ENCODE results near the gene OR5B12.
"Not testable (repeated sequence)": the region's sequence is repeated elsewhere in the genome, so short reads cannot be mapped to it uniquely, and the experiment has no call there.

The OR5B12 gene

DNA sequence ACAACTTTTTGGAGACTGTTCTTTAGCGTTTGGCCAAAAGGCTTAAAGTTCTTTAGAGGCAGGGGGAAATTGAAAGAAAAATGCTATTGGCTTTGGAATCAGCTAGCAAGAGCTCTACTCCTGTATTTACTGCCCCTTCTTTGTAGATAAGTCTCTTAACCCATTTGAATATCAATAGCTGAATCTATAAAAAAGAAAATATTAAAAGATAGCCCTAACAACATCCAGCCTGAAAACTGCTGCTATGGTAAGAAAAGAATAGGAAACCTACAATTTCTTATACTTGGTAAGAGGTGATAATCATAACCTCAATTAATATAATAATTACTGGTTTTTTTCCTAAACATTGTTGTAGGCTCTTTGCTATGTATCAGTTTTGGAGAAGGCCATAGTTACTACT is at the start of gene OR5B12:
Gene OR5B12, minus strand, starts transcription at position 101 of the 400 bp plus-strand sequence. CDS start 2,085 bp downstream, outside the sequence.
- no peak for DNase-seq

DNA sequence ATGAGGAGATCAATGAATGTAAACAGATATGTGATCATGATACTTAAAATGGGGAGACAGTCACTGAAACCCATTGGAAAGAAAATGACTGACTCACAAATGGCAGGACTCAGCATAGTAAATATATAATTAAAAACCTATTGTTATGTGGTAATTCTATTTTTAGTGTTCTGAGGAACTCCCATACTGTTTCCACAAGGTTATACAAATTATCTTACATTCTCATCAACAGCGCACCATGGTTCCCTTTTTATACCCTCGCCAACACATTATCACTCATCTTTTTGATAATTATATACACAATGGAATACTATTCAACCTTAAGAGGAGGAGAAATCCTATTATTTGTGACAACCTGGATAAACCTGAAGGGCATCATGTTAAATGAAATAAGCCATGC is 48.8 kb upstream of the OR5B12 start:
- peak; percentile 54 to 59 for DNase-seq

DNA sequence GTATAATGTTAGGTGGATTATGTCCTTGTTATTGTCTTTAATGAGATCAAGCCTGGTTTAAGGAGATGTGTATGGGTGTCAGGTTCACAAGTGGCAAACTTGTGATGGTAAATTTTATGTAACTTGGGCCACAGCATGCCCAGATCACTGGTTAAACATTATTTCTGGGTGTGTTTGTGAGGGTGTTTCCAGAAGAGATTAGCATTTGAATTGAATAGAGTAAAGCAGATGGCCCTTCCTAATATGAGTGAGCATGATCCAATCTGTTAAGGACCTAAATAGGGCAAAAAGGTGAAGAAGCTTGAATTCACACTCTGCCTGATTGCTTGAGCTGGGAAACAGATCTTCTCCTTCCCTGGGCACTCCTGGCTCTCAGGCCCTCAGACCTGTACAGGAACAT is 45.1 kb upstream of the OR5B12 start:
- DNase-seq = no peak

DNA sequence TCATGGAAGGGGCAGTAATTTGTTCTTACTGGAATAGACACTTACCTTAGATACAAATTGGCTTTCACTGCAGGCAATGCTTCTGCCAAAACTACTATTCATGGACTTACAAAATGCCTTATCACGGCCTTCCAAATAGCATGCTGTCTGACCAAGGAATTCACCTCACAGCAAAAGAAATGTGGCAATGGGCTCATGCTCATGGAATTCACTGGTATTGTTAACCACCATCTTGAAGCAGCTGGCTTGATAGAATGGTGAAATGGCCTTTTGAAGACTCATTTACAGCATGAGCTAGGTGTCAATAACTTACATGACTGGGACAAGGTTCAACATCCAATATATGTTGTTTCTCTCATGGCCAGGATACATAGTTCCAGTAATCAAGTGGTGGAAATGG is 43.9 kb upstream of the OR5B12 start:
- DNase-seq = no peak

DNA sequence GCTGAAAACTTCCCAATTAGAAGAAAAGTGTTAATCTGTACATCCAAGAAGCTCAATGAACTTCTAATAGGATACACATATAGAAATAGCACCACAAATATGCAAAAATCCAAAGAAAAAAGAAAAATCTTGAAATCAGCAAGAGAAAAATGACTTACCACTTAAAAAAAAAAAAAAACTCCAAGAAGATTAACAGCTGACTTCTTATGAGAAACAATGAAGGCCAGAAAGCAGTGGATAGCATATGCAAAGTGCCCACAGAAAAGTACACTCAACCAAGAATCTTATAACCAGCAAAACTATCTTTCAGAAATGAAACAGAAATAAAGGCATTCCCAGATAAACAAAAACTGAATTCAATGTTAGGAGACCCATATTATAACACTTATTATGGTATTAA is 29.9 kb upstream of the OR5B12 start:
- DNase-seq = no peak

DNA sequence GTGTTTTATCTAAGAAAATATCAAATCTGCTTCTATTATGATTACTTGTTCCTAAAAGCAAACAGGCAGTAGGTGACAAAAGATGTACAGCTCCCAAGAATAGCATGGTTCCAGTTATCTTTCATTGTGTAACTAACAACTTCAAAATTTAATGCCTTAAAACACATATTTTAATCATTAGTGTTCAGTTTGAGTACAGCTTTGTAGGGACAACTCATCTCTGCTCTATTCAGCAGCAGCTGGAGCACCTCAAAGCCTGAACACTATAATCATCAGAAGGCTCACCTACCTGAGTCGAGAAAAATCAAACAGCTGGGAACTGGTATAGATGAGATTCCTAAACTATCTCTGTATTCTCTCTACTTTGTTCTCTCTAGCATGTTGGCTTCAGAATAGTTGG is 24.3 kb upstream of the OR5B12 start:
- DNase-seq = no peak

DNA sequence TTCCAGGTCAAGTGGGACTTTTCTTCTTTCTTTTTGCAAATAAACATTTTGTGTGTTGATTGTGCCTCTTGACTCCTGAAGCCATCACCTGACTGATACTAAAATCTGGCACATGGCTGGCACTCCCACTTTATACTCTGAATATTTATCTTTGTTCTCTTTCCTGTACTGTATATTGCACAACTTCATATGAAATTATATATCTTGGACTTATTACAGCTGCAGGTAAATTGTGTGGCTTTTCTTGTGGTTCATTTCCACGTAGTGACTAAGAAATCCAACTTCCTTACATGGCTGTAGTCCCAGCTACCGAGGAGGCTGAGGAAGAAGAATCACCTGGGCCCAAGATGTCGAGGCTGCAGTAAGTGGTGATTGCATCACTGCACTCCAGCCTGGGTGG is 23.7 kb upstream of the OR5B12 start:
- no peak for DNase-seq

DNA sequence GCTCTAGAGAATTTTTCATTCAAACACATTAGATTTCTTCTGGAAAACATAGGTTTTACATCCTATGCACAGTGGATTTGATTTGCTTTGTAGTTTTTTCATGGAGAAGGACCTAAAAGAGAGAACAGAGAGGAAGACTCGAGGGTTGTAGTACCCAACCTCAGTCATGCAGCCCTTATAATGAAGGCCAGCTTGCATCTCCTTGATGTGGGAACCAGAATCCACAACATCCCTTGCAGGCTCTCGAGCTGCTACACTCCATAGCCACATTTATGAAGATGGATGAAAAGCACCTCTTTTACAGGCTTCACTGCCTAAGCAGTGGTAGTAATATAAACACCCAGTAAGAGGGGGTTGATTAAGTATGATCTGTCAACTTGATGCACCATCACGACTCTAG is 9.5 kb upstream of the OR5B12 start:
- no peak for DNase-seq

DNA sequence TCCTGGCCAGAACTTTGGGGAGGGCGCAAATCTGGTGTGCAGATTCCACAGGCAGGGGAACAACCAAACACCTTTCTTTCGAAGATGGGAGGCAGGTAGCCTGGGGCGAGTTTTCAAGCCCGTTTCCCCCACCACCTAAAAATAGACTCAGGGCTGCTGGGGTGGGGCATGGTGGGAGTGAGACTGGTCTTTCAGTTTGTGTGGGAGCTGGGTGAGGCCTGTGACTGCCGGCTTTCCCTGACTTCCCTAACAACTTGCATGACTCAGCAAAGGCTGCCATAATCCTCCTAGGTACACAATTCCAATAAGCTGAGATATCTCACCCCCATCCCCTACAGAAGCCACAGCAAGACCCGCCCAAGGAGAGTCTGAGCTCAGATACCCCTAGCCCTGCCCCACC is 4.3 kb upstream of the OR5B12 start:
- no peak for DNase-seq

DNA sequence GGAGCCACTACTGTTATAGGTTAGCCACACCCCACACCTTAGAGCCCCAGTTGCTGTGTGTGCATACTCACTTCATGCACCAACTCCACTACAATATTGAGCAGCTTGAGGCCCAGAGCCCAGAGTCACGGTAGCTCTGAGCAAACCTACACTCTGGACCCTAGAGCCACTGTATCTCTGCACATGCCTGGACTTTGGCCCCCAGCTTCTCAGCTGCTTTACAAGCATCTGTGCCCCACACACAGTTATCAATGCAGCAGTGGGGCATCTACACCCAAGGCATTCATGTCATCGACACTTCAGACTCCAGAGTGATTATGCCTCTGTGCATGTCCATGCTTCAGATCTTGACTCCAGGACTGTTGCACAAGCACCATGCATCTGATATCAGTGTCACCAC is 2.3 kb upstream of the OR5B12 start:
- no peak for DNase-seq

DNA sequence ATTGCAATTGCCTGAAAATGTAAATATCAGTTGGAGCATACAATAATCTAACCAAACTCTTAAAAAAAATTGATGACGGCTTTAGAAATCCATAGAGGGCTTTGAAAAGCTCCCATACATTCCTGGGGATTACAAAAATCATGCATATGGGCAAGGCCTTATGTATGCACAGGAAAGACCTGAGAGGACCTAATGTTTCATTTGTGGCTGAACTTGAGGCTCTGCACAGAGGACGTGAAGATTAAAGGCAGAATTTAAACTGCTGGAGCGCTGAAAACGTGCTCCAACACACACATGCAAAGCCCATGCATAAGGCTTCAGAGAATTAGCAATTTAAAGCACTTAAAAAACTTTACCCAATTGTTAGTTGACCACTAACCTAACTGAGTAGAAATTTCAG is 3.5 kb downstream of the OR5B12 start:
- no peak for DNase-seq

DNA sequence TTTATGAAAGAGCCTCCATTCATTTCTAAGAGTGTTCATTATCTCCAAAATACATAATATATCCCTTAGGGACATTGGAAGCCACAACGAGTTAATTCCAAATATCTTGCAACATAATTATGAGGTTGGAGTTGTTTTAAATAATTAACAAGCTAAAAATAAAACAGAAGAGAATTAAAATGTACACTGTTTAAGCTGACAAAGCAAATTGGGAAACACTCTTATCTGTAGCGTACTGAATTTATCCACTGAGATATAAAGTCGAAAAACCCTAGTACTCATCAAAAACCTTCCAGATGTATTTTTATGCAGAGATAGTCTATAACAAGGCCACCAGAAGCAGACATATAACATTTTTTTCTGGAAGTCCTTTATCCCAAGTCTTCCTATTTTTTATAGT is 7.8 kb downstream of the OR5B12 start:
- DNase-seq = no peak

DNA sequence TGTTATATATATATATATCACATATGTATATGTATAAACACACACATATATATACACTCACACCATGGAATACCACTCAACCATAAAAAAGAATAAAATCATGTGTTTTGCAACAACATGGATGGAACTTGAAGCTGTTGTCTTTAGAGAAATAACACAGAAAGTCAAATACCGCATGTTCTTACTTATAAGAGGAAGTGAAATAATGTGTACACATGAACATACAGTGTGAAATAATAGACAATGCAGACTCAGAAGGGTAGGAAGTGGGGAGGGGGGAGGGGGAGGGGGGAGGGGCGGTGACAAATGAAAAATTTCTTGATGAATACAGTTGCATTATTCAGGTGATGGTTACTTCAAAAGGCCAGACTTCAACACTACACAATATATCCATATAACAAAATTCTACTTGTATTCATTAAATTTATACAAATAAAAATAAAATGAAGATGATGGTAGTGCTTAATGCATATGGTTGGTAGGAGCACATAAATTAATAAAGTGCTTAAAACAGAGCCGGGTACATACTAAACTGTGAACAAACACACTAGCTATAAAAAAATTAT is 8.3 kb downstream of the OR5B12 start:
- DNase-seq = no peak

DNA sequence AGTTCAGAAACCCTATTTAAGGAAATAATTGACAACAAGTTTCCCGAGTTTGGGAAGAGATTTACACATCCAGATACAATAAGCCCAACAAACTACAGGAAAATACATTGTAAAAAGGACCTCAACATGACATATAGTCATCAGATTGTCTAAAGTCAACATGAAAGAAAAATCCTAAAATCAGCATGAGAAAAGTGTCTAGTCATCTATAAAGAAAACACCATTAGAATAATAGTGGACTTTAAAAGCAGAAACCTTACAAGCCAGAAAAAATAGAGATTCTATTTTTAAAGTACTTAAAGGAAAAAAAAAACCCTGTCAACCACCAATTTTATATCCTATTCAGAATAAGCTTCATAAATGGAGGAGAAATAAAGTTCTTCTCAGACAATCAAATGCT is 12.8 kb downstream of the OR5B12 start:
- no peak for DNase-seq

DNA sequence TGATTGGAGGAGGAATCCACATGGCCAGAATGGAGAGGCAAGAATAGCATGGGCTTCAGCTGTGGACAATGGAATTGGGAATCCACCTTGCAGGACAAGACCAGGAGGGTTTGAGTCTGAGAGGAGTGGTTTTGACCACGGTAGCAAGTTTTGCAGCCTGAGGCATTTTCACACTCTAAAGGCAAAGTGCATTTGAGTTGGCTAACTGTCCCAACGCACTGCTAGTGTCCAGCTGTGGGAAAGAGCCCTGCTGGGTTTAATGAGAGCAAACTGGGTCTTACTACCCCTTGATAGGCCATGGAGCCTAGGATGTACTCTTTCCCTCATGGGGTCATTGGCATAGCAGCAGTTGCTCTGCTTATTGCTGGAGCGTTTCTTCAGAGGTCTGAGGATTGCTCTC is 14.0 kb downstream of the OR5B12 start, which contains the start of gene OR5B2:
Gene OR5B2, minus strand, starts transcription at position 101 of the 400 bp plus-strand sequence. CDS start 4,860 bp downstream, outside the sequence.
- DNase-seq = no peak

DNA sequence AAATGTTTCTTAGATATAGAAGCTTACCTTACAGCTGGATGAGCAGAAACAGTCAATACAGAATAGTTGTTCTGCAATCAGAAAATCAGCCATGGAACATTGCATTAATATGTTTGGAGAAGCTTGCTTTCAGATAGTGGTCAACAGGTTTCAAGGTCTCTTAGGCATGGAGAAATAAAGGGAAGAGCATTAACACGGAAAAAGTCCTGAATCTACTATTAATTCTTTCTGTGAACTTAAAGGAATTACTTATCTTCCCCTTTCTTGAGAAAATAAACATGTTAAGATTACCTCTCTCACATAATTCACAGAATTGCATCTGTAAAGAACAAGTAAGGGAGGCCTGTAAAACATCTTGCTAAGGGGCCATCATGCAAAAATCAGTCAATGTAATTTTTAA is 35.3 kb downstream of the OR5B12 start, which contains the start of gene OR5B3:
Gene OR5B3, minus strand, starts transcription at position 101 of the 400 bp plus-strand sequence. CDS start 3,465 bp downstream, outside the sequence.
- no peak for DNase-seq

DNA sequence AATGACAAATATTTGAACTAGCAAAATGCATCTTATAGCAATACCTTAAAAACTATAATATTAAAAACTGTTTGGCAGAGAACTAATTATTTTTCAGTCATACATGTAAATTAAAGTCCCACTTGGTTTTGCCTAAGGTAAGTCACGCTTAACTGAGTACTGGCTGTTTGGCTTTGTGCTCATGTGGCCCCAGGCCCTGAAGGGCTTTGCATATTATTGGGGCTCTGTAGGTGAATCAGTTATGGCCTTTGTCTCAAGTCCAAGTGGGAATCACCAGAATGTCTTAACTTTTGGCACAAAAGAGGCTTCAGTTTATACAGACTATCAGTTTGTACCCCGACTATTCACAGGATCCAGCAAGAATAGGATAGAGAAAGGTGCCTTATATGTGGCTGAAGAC is 42.4 kb downstream of the OR5B12 start:
- DNase-seq = not testable (repeated sequence)

DNA sequence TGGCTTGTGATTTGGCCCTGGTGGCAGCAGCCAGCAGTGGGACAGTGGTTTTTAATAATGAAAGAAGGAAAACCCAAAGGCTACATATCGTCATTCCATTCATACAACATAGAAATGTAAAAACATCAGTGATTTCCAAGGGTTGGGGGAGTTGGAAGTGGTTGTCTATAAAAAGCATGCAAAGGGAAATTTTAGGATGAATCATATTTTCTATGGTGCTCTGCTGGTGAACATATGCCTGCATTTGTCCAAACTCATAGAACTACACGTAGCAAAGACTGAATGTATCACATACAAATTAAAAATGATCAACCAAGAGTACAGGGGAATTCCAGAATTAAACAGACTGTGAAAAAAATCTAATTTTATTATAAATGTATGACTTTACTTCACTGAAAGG is 46.5 kb downstream of the OR5B12 start:
- no peak for DNase-seq

DNA sequence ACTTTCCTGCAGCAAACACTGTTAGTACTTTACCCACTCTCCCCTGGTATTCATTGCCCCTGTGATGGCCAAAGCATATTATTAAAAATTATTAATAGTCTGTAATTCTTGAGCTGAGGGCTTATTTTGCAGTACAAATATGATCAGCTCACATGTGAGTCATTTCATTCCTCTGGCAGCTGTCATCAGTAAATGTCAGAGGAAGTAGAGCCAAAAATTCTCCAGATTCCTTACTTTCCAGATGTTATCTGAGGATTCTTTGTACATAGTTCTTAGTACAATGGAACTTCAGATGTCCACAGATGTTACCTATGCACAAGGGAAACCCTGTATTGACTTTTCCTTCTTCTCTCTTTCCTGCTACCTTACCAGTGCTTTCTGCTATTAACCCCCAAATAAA is 47.8 kb downstream of the OR5B12 start:
- no peak for DNase-seq

DNA sequence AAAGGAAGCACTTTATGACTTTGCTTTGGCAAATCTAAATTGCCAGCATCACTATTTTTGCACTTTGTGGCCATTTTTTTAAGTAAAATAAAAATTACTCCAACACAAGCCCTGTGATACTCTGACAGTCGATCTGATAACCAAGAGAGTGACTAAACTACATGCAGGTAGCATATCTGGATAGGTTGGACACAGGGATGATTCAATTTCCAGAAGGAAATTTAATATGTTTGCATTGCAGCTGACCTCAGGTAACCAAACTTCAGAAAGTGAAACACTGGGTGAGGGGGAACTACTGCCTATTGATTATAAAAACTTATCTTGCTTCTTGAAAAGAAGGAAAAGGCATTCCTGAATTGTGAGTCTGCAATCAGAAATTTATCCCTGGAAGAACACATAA is 49.3 kb downstream of the OR5B12 start:
- DNase-seq = no peak

DNA sequence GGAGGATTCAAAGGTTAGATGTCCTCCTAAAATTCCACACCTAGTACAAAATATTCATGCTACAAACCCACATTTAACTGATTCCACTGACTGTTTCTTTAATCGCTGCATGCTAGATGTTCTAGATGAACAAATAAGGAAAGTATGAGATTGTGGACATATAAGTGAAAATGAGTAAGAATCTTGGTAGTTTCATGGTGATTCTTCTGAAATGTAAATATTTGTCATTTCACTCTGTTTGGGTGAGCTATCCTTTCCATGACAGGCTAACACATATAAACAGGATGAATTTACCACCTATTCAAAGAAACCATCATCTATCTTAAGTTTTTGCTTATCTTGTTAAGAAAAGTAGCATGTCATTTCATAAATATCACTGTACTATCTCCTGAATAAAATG is 50.2 kb downstream of the OR5B12 start:
- no peak for DNase-seq

DNA sequence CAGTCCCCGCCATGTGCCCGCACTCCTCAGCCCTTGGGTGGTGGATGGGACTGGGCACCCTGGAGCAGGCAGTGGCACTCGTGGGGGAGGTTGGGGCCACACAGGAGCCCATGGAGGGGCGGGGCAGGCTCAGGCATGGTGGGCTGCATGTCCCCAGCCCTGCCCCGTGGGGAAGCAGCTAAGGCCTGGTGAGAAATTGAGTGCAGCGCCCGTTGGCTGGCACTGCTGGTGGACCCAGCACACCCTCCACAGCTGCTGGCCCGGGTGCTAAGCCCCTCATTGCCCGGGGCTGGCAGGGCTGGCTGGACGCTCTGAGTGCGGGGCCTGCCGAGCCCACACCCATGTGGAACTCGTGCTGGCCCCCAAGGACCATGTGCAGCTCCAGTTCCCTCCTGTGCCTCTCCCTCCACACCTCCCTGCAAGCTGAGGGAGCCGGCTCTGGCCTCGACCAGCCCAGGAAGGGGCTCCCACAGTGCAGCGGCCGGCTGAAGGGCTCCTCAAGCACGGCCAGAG is 51.4 kb downstream of the OR5B12 start:
- no peak for DNase-seq
